H1 (cell line): Measurements from ENCODE around the gene ADGRA3. TPM values are rescaled to one million over a fixed set of nuclear protein-coding genes. Genes with fewer than 3 reads are reported as not detected.

ENCODE experiments used
- CTCF ChIA-PET: fragments of 300-600 bp; sonication (Branson Sonifier 250); formaldehyde crosslinking; loops from one replicate; lab custom pipeline; 2021; ENCODE audit not compliant: partially characterized antibody; lab: Charles Lee
- POLR2A ChIA-PET: fragments of 300-600 bp; sonication (Branson Sonifier 250); formaldehyde crosslinking; loops from one replicate; lab custom pipeline; 2021; ENCODE audit warnings: inconsistent platforms; ENCODE audit not compliant: partially characterized antibody; lab: Charles Lee
- DNase-seq, 2 experiments: peaks; one replicate each; pipeline versions ENCODE4 v3.0.0 to v3.0.0-alpha.2; 2010 to 2022; ENCODE audit warnings: low spot score in 2 of 2, low read depth in 1 of 2, mixed read lengths in 1 of 2
- FAIRE-seq: peaks from 2 replicates; lab custom pipeline; 2011; peaks lifted over from hg19 to GRCh38; lab: Jason Lieb, UNC
- H2AFZ ChIP-seq: 2 replicates; pipeline ENCODE4 v1.8.1; 2012; ENCODE audit warnings: low read length, inconsistent platforms
- H2AK5ac ChIP-seq: 2 replicates; pipeline ENCODE4 v1.6.1; 2013; ENCODE audit warnings: low read depth, low read length
- H2BK120ac ChIP-seq: replicated peaks from 2 replicates; pipeline ENCODE3; 2013; ENCODE audit warnings: low read depth, low read length, inconsistent platforms
- H2BK12ac ChIP-seq: 2 replicates; pipeline ENCODE4 v1.6.1; 2013; ENCODE audit warnings: low read depth, low read length
- H2BK15ac ChIP-seq: 2 replicates; pipeline ENCODE4 v1.6.1; 2013; ENCODE audit warnings: low read length
- H2BK20ac ChIP-seq: 2 replicates; pipeline ENCODE4 v1.6.1; 2013; ENCODE audit warnings: low read length
- H2BK5ac ChIP-seq: 2 replicates; pipeline ENCODE4 v1.6.1; 2013; ENCODE audit warnings: low read depth, low read length
- H3K14ac ChIP-seq: 2 replicates; pipeline ENCODE4 v1.6.1; 2013; ENCODE audit warnings: inconsistent platforms; ENCODE audit not compliant: insufficient read length
- H3K18ac ChIP-seq: 2 replicates; pipeline ENCODE4 v1.6.1; 2013; ENCODE audit warnings: low read length; ENCODE audit errors: extremely low read depth
- H3K23ac ChIP-seq: 2 replicates; pipeline ENCODE4 v1.6.1; 2013; ENCODE audit warnings: inconsistent platforms; ENCODE audit not compliant: insufficient read length
- H3K23me2 ChIP-seq: 2 replicates; pipeline ENCODE4 v1.6.1; 2013; ENCODE audit warnings: low read depth, low read length
- H3K27ac ChIP-seq: 2 replicates; pipeline ENCODE4 v1.6.1; 2011; ENCODE audit warnings: low read depth, low read length, inconsistent platforms
- H3K27me3 ChIP-seq, 4 experiments: replicated peaks in 1 of 4; 1 replicate in 1 of 4; 2 replicates in 3 of 4; pipeline versions ENCODE4 v1.6.1 to v1.8.1; 2011 to 2013; ENCODE audit warnings: low read length in 3 of 4, mild to moderate bottlenecking in 3 of 4, inconsistent platforms in 2 of 4, mixed read lengths in 2 of 4, moderate library complexity in 1 of 4; ENCODE audit not compliant: control insufficient read depth in 3 of 4, insufficient read depth in 3 of 4; ENCODE audit errors: extremely low read depth in 1 of 4
- H3K36me3 ChIP-seq, 4 experiments: 2 replicates each; pipeline versions ENCODE4 v1.6.1 to v1.8.1; 2011 to 2013; ENCODE audit warnings: mild to moderate bottlenecking in 4 of 4, low read length in 3 of 4, moderate library complexity in 2 of 4, control low read depth in 1 of 4, inconsistent platforms in 1 of 4; ENCODE audit not compliant: insufficient read depth in 4 of 4, control insufficient read depth in 2 of 4
- H3K4ac ChIP-seq: replicated peaks from 2 replicates; pipeline ENCODE3; 2013; ENCODE audit warnings: low read length, low read depth, mixed read lengths, inconsistent platforms; ENCODE audit not compliant: insufficient read length
- H3K4me1 ChIP-seq, 4 experiments: replicated peaks in 1 of 4; 1 replicate in 1 of 4; 2 replicates in 3 of 4; pipeline versions ENCODE4 v1.6.1 to v1.8.1; 2011 to 2013; ENCODE audit warnings: low read length in 3 of 4, inconsistent platforms in 2 of 4, mixed read lengths in 1 of 4; ENCODE audit not compliant: insufficient read depth in 4 of 4, control insufficient read depth in 3 of 4
- H3K4me2 ChIP-seq, 2 experiments: 2 replicates each; pipeline versions ENCODE4 v1.6.1 to v1.8.1; 2011 to 2013; ENCODE audit warnings: low read depth in 2 of 2, low read length in 2 of 2, control low read depth in 1 of 2, inconsistent platforms in 1 of 2, mild to moderate bottlenecking in 1 of 2; ENCODE audit not compliant: insufficient read depth in 1 of 2
- H3K4me3 ChIP-seq, 4 experiments: fragments of 200-600, 300-600 bp in 1 of 4; sonication (generic), shearing (Covaris generic), sonication (Bioruptor Twin) in 1 of 4; 2 replicates each; pipeline versions ENCODE4 v1.5.1 to v1.8.1; 2011 to 2016; ENCODE audit warnings: low read length in 4 of 4, low read depth in 3 of 4, control low read depth in 2 of 4, inconsistent platforms in 2 of 4, mild to moderate bottlenecking in 2 of 4, mixed read lengths in 1 of 4, moderate library complexity in 1 of 4; ENCODE audit not compliant: insufficient read depth in 2 of 4; ENCODE audit errors: extremely low read depth in 1 of 4
- H3K56ac ChIP-seq: replicated peaks from 2 replicates; pipeline ENCODE3; 2013; ENCODE audit warnings: low read depth, mild to moderate bottlenecking, mixed read lengths, low read length, inconsistent platforms; ENCODE audit not compliant: insufficient read length
- H3K79me1 ChIP-seq: 2 replicates; pipeline ENCODE4 v1.6.1; 2013; ENCODE audit warnings: low read depth, low read length, control low read depth
- H3K79me2 ChIP-seq, 2 experiments: 2 replicates each; pipeline versions ENCODE4 v1.6.1 to v1.8.1; 2012 to 2013; ENCODE audit warnings: low read length in 2 of 2, mild to moderate bottlenecking in 2 of 2, inconsistent platforms in 1 of 2; ENCODE audit not compliant: insufficient read depth in 2 of 2, control insufficient read depth in 1 of 2
- H3K9ac ChIP-seq, 4 experiments: replicated peaks in 1 of 4; 1 replicate in 1 of 4; 2 replicates in 3 of 4; pipeline versions ENCODE4 v1.6.1 to v1.8.1; 2011 to 2013; ENCODE audit warnings: low read depth in 3 of 4, low read length in 3 of 4, control low read depth in 2 of 4, mild to moderate bottlenecking in 2 of 4, moderate library complexity in 2 of 4, inconsistent platforms in 1 of 4; ENCODE audit errors: extremely low read depth in 1 of 4
- H3K9me3 ChIP-seq, 2 experiments: 2 replicates each; pipeline versions ENCODE4 v1.6.1 to v1.8.1; 2012 to 2013; ENCODE audit warnings: mild to moderate bottlenecking in 2 of 2, moderate library complexity in 2 of 2, control low read depth in 1 of 2, inconsistent platforms in 1 of 2, low read depth in 1 of 2, low read length in 1 of 2, mixed read lengths in 1 of 2; ENCODE audit not compliant: insufficient read depth in 2 of 2
- H4K20me1 ChIP-seq, 2 experiments: replicated peaks in 1 of 2; 2 replicates each; pipeline versions ENCODE3 to v1.8.1; 2011 to 2013; ENCODE audit warnings: inconsistent platforms in 2 of 2, low read length in 2 of 2, mild to moderate bottlenecking in 1 of 2; ENCODE audit not compliant: insufficient read depth in 2 of 2, control insufficient read depth in 1 of 2
- H4K5ac ChIP-seq: 2 replicates; pipeline ENCODE4 v1.6.1; 2013; ENCODE audit warnings: low read length, low read depth, mixed read lengths, inconsistent platforms; ENCODE audit not compliant: insufficient read length
- H4K8ac ChIP-seq: 2 replicates; pipeline ENCODE4 v1.8.0; 2013; ENCODE audit warnings: mild to moderate bottlenecking, moderate library complexity, low read length, inconsistent platforms; ENCODE audit not compliant: insufficient read depth; ENCODE audit errors: extremely low read depth
- H4K91ac ChIP-seq: replicated peaks from 2 replicates; pipeline ENCODE3; 2013; ENCODE audit warnings: low read length, mixed read lengths, inconsistent platforms; ENCODE audit not compliant: insufficient read length
- BACH1 ChIP-seq: IDR thresholded peaks from 2 replicates; pipeline ENCODE4 v1.6.1; 2012; ENCODE audit warnings: low read length, improper control_type of control experiment
- CHD2 ChIP-seq: IDR thresholded peaks from 2 replicates; pipeline ENCODE4 v1.6.1; 2012; ENCODE audit warnings: low read length, improper control_type of control experiment
- EP300 ChIP-seq, 2 experiments: IDR thresholded peaks; 1 replicate in 1 of 2; 2 replicates in 1 of 2; pipeline ENCODE4 v1.6.1; 2011 to 2012; ENCODE audit warnings: low read depth in 2 of 2, low read length in 2 of 2, mild to moderate bottlenecking in 2 of 2, borderline replicate concordance in 1 of 2, inconsistent platforms in 1 of 2, moderate library complexity in 1 of 2
- JUN ChIP-seq: IDR thresholded peaks from 2 replicates; pipeline ENCODE4 v1.6.1; 2011; ENCODE audit warnings: low read depth, mild to moderate bottlenecking, improper control_type of control experiment, low read length
- MAFK ChIP-seq: IDR thresholded peaks from 2 replicates; pipeline ENCODE4 v1.6.1; 2012; ENCODE audit warnings: low read depth, mild to moderate bottlenecking, improper control_type of control experiment, low read length
- MAX ChIP-seq: IDR thresholded peaks from 2 replicates; pipeline ENCODE4 v1.6.1; 2012; ENCODE audit warnings: inconsistent platforms
- NANOG ChIP-seq: IDR thresholded peaks from 2 replicates; pipeline ENCODE4 v1.6.1; 2011; ENCODE audit warnings: low read length, low read depth, mild to moderate bottlenecking, inconsistent platforms; ENCODE audit not compliant: insufficient read depth, poor library complexity, severe bottlenecking
- NRF1 ChIP-seq: IDR thresholded peaks from 2 replicates; pipeline ENCODE4 v1.6.1; 2011; ENCODE audit warnings: mild to moderate bottlenecking, low read depth, low read length, improper control_type of control experiment
- POU5F1 ChIP-seq: IDR thresholded peaks from 2 replicates; pipeline ENCODE4 v1.6.1; 2011; ENCODE audit warnings: low read depth, mild to moderate bottlenecking, low read length, moderate library complexity
- RAD21 ChIP-seq, 2 experiments: IDR thresholded peaks in 1 of 2; conservative IDR thresholded peaks in 1 of 2; 2 replicates each; pipeline ENCODE4 v1.6.1; 2011; ENCODE audit warnings: low read depth in 2 of 2, low read length in 2 of 2, improper control_type of control experiment in 1 of 2, inconsistent platforms in 1 of 2, mild to moderate bottlenecking in 1 of 2, moderate library complexity in 1 of 2
- RBBP5 ChIP-seq: IDR thresholded peaks from 2 replicates; pipeline ENCODE4 v1.7.1; 2012; ENCODE audit warnings: low read depth, mild to moderate bottlenecking, inconsistent platforms, low read length, moderate library complexity, borderline replicate concordance
- RNF2 ChIP-seq: fragments of 200-900, 300-1000 bp; sonication (generic); IDR thresholded peaks from 2 replicates; pipeline ENCODE4 v1.7.1; 2016; ENCODE audit warnings: borderline replicate concordance, low read depth, mild to moderate bottlenecking, antibody characterized with exemption, low read length; ENCODE audit not compliant: poor library complexity, severe bottlenecking; ENCODE audit errors: missing control alignments
- SP2 ChIP-seq: IDR thresholded peaks from 2 replicates; pipeline ENCODE4 v1.6.1; 2012; ENCODE audit warnings: mild to moderate bottlenecking, low read length, inconsistent platforms
- TAF1 ChIP-seq: IDR thresholded peaks from 2 replicates; pipeline ENCODE4 v1.6.1; 2011; ENCODE audit warnings: mild to moderate bottlenecking, low read depth, low read length
- WGBS, 2 experiments: shearing (Covaris generic) in 1 of 2; methylation state at CpG; one replicate each; pipeline versions ENCODE4 v1.1.6 to v1.1.7; 2013 to 2015; ENCODE audit warnings: low lambda C conversion rate in 2 of 2, mixed read lengths in 2 of 2, inconsistent platforms in 1 of 2, low coverage in 1 of 2, missing lambda C conversion rate in 1 of 2; ENCODE audit not compliant: insufficient replicate concordance in 2 of 2, insufficient coverage in 1 of 2, insufficient read length in 1 of 2; ENCODE audit errors: extremely low coverage in 1 of 2, missing lambda C conversion rate in 1 of 2; 5-methylcytosine and 5-hydroxymethylcytosine counted together
- polyA plus RNA-seq, 7 experiments: library from polyadenylated mRNA; depleted of rRNA in 3 of 7; stranded (reverse) in 5 of 7; unstranded in 2 of 7; fragments of >200 nt in 5 of 7; fragments of 200-250 nt in 2 of 7; gene quantifications; 1 replicate in 5 of 7; 2 replicates in 1 of 7; 4 replicates in 1 of 7; pipeline versions ENCODE4 v1.2.1 to v1.2.3, GENCODE V29; 2011 to 2013; ENCODE audit warnings: missing spikeins in 2 of 7, mixed read lengths in 2 of 7
- total RNA-seq: library from RNA; stranded (reverse); fragmentation: NEBNext Ultra II Directional; extraction: Animal tissue kit (Norgen Biotek cat#: 25700); gene quantifications from 2 replicates; pipeline ENCODE4 v1.2.1, GENCODE V29; 2021

Gene ADGRA3
- total and polyA plus RNA-seq, 2 of the 8 experiments (the other 6 are each of a cell fraction or from before 2014, with no cell fraction given): 31.5 to 63.0 TPM

GRCh38 chr4:22554670-22555069 lies 38.8 kb upstream of the ADGRA3 start:
- Histone ChIP-seq H3K23me2 (no peaks in the 10 kb centered on the region), H4K8ac (no peak overlapping the region), H3K14ac (no peak overlapping the region), H2AK5ac (no peak overlapping the region), H3K56ac (no peak overlapping the region), H3K4me2 (no peak overlapping the region), H3K9ac (no peak overlapping the region), H3K79me2 (no peaks in the 10 kb centered on the region), H3K9me3 (no peaks in the 10 kb centered on the region), H3K36me3 (no peaks in the 10 kb centered on the region), H3K27ac (no peak overlapping the region), H3K23ac (no peak overlapping the region), H2BK20ac (no peak overlapping the region), H4K91ac (no peak overlapping the region), H2BK120ac (no peak overlapping the region), H3K18ac (no peak overlapping the region), H3K4me3 (no peak overlapping the region), H3K27me3 (no peaks in the 10 kb centered on the region), H3K4me1 (no peaks in the 10 kb centered on the region), H4K20me1 (no peaks in the 10 kb centered on the region), H2BK5ac (no peak overlapping the region), H4K5ac (no peak overlapping the region), H2BK12ac (no peak overlapping the region), H3K4ac (no peak overlapping the region), H2AFZ (no peak overlapping the region), H2BK15ac (no peak overlapping the region), H3K79me1 (no peaks in the 10 kb centered on the region)
- ChIA-PET POLR2A (no interaction called here), CTCF (no interaction called here)
- FAIRE-seq (no peak), DNase-seq (no peak)
- 88% methylated on average over 2 of the region's 2 CpGs; no CpG with 5 or more reads in 1 of the 2 experiments for WGBS, 2 experiments
- TF ChIP-seq RBBP5 (no peak), POU5F1 (no peak), SP2 (no peak), NANOG (no peak), RNF2 (no peak), JUN (no peak), TAF1 (no peak), NRF1 (no peak), BACH1 (no peak), MAX (no peak), MAFK (no peak), EP300 (IDR thresholded peaks at IDR 0.05; ENCODE audit: borderline replicate concordance in 1 of 2, low read depth in 2 of 2, low read length in 2 of 2) (no peak), RAD21 (IDR thresholded peaks at IDR 0.05 in 1 of 2, conservative IDR thresholded peaks at IDR 0.05 in 1 of 2; ENCODE audit: low read depth in 2 of 2, low read length in 2 of 2) (no peak), CHD2 (no peak)
